ENCODE results near the gene ACBD4. TPM values are rescaled to one million over a fixed set of nuclear protein-coding genes. Genes with fewer than 3 reads are reported as not detected.

The ACBD4 gene
- total RNA-seq, 6 experiments from 2014 or later: 5.0 to 8.0 (median 6.5) TPM

DNA sequence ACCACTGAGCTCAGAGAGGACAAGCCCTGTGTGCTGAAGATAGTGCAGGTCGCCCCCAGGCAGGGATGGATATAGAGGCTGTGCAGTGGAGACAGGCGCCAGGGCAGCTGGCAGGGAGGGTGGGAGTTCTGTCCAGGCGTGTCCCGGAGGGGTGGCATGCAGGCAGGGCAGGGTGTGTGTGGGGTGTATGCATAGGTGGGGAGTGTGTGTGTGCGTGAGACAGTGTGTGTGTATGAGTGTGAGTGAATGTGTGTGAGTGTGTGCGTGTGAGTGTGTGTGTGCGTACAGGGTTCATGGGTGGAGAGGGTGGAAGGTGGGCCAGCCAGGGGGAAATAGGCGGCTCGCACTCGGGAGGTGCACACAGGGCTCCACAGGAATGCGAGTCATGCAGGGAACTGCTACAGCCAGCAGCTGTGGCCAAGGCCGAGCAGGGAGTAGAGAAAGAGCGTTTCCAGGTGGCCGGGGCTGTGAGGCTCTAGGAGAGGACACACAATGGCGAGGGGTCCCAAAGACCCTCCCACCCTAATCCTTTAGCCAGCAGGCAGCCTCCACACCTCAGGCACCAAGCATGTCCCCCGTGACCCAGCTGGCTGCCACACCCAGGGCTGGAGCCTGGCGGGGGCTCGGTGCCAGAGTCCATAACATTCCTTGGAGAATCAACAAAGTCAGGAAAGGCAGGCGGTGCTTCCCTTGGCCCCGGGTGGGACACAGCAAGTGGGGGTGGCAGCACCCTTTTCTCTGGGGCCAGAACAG is 7.8 kb upstream of the ACBD4 start:
- DNase-seq: peak; percentile 31
- Mint-ChIP-seq H3K27me3 (ENCODE audit: insufficient read depth) (no peaks in the 10 kb centered on the region), H3K9me3 (no peaks in the 10 kb centered on the region), H3K4me3 (peak overlapping the region; percentile 35), H3K27ac (peak overlapping the region; percentile 76), H3K36me3 (ENCODE audit: low read depth) (peaks cover 4% of the 10 kb centered on the region; the same call in 1 of the 2 replicates), H3K4me1 (ENCODE audit: low read depth) (peaks cover 69% of the 10 kb centered on the region)
- TF ChIP-seq, protein P1, sequence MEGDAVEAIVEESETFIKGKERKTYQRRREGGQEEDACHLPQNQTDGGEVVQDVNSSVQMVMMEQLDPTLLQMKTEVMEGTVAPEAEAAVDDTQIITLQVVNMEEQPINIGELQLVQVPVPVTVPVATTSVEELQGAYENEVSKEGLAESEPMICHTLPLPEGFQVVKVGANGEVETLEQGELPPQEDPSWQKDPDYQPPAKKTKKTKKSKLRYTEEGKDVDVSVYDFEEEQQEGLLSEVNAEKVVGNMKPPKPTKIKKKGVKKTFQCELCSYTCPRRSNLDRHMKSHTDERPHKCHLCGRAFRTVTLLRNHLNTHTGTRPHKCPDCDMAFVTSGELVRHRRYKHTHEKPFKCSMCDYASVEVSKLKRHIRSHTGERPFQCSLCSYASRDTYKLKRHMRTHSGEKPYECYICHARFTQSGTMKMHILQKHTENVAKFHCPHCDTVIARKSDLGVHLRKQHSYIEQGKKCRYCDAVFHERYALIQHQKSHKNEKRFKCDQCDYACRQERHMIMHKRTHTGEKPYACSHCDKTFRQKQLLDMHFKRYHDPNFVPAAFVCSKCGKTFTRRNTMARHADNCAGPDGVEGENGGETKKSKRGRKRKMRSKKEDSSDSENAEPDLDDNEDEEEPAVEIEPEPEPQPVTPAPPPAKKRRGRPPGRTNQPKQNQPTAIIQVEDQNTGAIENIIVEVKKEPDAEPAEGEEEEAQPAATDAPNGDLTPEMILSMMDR (IDR thresholded peaks at IDR 0.05): no peak

GRCh38 chr17:45128331-45128730 is 7.2 kb upstream of the ACBD4 start:
- no peak for DNase-seq
- Mint-ChIP-seq H3K27ac (peak overlapping the region; percentile 76), H3K4me1 (ENCODE audit: low read depth) (peaks cover 63% of the 10 kb centered on the region)

DNA sequence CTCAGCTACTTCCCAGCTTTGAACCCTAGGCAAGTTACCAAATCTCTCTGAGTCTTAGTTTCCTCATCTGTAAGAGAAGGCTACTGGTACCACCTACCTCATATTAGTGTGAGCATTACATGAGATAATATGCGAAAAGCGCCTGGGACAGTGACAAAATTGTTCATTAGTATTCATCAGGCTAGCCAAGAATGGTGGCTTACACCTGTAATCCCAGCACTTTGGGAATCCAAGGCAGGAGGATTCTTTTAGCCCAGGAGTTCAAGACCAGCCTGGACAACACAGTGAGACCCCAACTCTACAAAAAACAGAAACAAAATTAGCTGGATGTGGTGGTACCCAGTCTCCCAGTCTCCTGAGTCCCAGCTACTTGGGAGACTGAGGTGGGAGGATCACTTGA is 6.5 kb upstream of the ACBD4 start:
- peak overlapping the region; percentile 76 for H3K27ac Mint-ChIP-seq
- peaks cover 64% of the 10 kb centered on the region for H3K4me1 Mint-ChIP-seq (ENCODE audit: low read depth)
- no peak for DNase-seq

More at GRCh38 chr17:45128331-45128730, 7.2 kb upstream of the ACBD4 start:
- Mint-ChIP-seq H3K4me3 (peak overlapping the region; percentile 35), H3K36me3 (ENCODE audit: low read depth) (peaks cover 4% of the 10 kb centered on the region; the same call in 1 of the 2 replicates), H3K27me3 (ENCODE audit: insufficient read depth) (no peaks in the 10 kb centered on the region), H3K9me3 (no peaks in the 10 kb centered on the region)
- TF ChIP-seq, protein P1 (IDR thresholded peaks at IDR 0.05): no peak

DNA sequence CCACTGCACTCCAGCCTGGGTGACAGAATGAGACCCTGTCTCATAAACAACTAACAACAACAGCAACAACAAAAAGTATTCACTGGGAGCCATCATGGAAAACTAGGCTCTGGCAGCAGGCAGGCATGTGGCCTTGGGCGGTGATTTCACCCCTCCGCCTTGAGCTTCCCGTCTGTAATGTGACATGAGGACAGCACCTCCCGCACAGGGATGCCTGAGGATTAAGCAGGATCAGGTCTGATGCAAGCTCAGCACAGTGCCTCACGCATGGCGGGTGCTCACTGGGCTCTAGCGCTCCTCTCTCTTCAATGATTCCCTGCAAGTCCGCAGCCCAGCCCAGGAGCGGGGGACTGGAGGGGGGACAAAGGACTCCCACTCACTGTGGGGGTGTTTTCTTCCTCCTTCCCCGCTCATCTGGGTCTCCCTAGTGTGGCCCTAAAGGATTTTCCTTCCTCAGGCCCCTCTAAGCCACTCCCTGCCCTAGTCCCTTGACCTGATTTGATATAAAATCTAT is 6.0 kb upstream of the ACBD4 start:
- H3K4me1 Mint-ChIP-seq (ENCODE audit: low read depth): peaks cover 60% of the 10 kb centered on the region
- H3K27me3 Mint-ChIP-seq (ENCODE audit: insufficient read depth): no peaks in the 10 kb centered on the region
- TF ChIP-seq, protein P1 (IDR thresholded peaks at IDR 0.05): no peak
- no peaks in the 10 kb centered on the region for H3K9me3 Mint-ChIP-seq
- peaks cover 4% of the 10 kb centered on the region; the same call in 1 of the 2 replicates for H3K36me3 Mint-ChIP-seq (ENCODE audit: low read depth)
- no peak for DNase-seq
- no peak overlapping the region for H3K4me3 Mint-ChIP-seq
- peak overlapping the region; percentile 47 for H3K27ac Mint-ChIP-seq

More for the DNA sequence above, 6.5 kb upstream of the ACBD4 start:
- Mint-ChIP-seq H3K9me3 (no peaks in the 10 kb centered on the region), H3K4me3 (no peak overlapping the region), H3K36me3 (ENCODE audit: low read depth) (peaks cover 4% of the 10 kb centered on the region; the same call in 1 of the 2 replicates), H3K27me3 (ENCODE audit: insufficient read depth) (no peaks in the 10 kb centered on the region)
- TF ChIP-seq, protein P1 (IDR thresholded peaks at IDR 0.05): no peak

GRCh38 chr17:45129940-45130680 is 5.4 kb upstream of the ACBD4 start:
- Mint-ChIP-seq H3K27ac (peak overlapping the region; percentile 47), H3K4me3 (peak overlapping the region; percentile 82), H3K4me1 (ENCODE audit: low read depth) (peaks cover 55% of the 10 kb centered on the region), H3K36me3 (ENCODE audit: low read depth) (peaks cover 4% of the 10 kb centered on the region; the same call in 1 of the 2 replicates), H3K9me3 (no peaks in the 10 kb centered on the region), H3K27me3 (ENCODE audit: insufficient read depth) (no peaks in the 10 kb centered on the region)
- peak; percentile 57 for DNase-seq
- TF ChIP-seq, protein P1 (IDR thresholded peaks at IDR 0.05): no peak
